D721Med (cell line): Measurements from ENCODE around the gene DAB1.

Source experiments
- DNase-seq: peaks from one replicate; pipeline ENCODE4 v3.0.0; 2011; ENCODE audit warnings: low spot score; ENCODE audit not compliant: insufficient read length
- FAIRE-seq: peaks from 2 replicates; lab custom pipeline; 2011; peaks lifted over from hg19 to GRCh38; lab: Jason Lieb, UNC
- TF ChIP-seq, protein P1 (sequence below): IDR thresholded peaks from 2 replicates; pipeline ENCODE4 v1.5.1; 2012; ENCODE audit warnings: mild to moderate bottlenecking, control low read depth; ENCODE audit not compliant: insufficient read depth; ENCODE audit errors: missing control alignments

Gene DAB1

DNA sequence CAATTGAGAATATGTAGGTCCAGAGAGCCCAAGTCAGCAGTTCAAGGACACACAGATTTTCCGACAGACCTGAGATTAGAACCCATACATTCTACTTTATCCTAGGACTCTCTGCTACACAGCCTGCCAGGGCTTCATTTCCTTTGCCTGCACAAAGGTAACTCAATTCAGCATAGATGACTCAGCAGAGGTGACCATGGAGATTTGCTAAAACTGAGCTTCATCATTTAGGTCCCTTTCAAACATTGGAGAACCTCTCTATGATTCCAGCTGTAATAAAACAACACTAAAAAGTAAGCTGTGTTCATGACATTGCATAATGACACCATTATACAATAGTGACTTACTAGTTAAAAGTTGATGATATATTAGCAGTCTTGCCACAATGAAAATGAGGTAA, 22.2 kb downstream of the DAB1 start:
- FAIRE-seq (no peak), DNase-seq (no peak)
- TF ChIP-seq, protein P1, sequence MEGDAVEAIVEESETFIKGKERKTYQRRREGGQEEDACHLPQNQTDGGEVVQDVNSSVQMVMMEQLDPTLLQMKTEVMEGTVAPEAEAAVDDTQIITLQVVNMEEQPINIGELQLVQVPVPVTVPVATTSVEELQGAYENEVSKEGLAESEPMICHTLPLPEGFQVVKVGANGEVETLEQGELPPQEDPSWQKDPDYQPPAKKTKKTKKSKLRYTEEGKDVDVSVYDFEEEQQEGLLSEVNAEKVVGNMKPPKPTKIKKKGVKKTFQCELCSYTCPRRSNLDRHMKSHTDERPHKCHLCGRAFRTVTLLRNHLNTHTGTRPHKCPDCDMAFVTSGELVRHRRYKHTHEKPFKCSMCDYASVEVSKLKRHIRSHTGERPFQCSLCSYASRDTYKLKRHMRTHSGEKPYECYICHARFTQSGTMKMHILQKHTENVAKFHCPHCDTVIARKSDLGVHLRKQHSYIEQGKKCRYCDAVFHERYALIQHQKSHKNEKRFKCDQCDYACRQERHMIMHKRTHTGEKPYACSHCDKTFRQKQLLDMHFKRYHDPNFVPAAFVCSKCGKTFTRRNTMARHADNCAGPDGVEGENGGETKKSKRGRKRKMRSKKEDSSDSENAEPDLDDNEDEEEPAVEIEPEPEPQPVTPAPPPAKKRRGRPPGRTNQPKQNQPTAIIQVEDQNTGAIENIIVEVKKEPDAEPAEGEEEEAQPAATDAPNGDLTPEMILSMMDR, result no peak

DNA sequence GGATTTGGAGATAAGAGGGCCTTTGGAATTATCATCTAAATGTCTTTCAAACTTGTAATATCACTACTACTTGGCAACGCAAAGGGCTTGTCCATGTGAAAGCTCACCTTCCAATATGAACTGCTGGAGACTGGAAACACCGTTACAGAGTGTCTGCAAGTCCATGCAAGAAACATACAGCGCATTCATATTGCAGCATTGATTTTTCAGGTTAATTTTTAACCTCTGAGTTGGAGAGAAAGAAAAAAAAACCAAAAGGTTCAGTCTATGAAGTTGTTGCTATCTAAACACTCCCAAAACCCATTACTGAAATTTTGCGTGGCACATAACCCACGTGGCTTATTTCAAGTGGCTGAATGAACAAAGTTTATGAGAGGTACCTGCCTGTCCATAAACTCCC, 23.8 kb downstream of the DAB1 start:
- FAIRE-seq (no peak), DNase-seq (no peak)
- TF ChIP-seq, protein P1, result no peak

DNA sequence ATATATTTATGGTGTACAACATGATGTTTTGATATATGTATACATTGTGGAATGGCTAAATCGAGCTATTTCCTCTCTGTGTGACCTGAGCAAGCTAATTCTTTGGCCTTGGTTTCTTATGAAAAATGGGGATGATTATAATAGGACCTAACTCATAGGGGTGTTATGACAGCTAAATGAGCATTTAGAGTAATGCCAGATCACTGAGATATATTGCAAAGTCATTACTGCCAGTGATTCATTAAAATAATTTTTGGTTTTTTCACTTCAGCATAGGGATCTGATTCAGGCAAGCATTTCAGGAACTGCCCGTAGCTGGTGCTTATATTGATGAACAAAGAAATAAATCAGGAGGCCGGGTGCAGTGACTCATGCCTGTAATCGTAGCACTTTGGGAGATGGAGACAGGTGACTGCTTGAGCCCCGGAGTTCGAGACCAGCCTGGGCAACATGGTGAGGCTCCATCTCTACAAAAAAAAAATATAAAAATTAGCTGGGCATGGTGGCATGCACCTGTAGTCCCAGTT, 30.7 kb downstream of the DAB1 start:
- DNase-seq, result no peak
- no peak for FAIRE-seq
- TF ChIP-seq, protein P1, result no peak

- FAIRE-seq (no peak), DNase-seq (no peak)
- TF ChIP-seq, protein P1, result no peak
Observed at GRCh38 chr1:57385336-57385735, 38.5 kb downstream of the DAB1 start.

DNA sequence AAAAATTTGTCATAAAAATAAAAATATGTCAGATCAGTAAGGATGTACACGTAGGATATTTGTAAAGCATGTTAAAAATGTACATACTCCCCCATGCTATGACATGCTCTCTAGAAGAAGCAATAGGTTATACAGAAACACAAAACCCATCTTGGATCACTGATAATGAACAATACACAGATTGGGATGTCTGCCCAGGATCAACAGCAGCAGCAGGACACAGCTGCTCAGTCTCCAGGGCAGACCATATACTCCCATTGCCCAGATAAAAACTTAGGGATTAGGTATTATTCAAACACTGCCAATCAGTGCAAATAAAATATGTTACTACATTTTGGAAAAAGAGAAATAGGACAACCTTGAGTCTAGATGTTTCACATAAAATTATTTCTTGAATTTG, 39.0 kb downstream of the DAB1 start:
- DNase-seq, result no peak
- no peak for FAIRE-seq
- TF ChIP-seq, protein P1, result no peak

GRCh38 chr1:57384284-57384683, 39.6 kb downstream of the DAB1 start:
- FAIRE-seq, result no peak
- TF ChIP-seq, protein P1, result no peak

GRCh38 chr1:57381871-57382270, 42.0 kb downstream of the DAB1 start:
- FAIRE-seq (no peak), DNase-seq (no peak)
- TF ChIP-seq, protein P1, result no peak

More at GRCh38 chr1:57384284-57384683, 39.6 kb downstream of the DAB1 start:
- no peak for DNase-seq
